HG03354 (cell line): ENCODE results near the gene RETREG1.

Experiments
- ATAC-seq: cut with Tn5 transposase; IDR thresholded peaks from one replicate; pipeline ENCODE4 v1.9.1; 2021; ENCODE audit warnings: mild to moderate bottlenecking; ENCODE audit not compliant: unreplicated experiment, poor library complexity, severe bottlenecking

Gene RETREG1

DNA sequence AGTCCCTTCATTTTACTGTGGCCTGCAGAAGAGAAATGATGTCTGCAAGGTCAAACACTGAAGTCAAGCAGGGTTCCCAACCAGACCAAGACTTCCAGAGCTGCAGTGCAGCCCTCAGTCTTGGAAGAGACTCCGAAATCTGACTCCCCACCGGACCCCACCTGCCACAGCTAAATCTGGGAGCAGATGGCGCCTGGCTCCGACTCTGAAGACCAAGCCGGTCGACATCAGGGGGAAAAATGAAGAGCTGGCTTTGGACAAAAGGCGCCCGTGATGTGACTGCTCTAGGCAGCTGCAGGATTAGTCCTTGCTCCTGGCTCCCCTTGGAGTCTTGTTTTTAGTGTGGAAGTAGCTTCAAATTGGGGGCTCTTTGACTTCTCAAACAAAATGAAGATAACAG lies 78.8 kb downstream of the RETREG1 start:
- ATAC-seq = no peak

DNA sequence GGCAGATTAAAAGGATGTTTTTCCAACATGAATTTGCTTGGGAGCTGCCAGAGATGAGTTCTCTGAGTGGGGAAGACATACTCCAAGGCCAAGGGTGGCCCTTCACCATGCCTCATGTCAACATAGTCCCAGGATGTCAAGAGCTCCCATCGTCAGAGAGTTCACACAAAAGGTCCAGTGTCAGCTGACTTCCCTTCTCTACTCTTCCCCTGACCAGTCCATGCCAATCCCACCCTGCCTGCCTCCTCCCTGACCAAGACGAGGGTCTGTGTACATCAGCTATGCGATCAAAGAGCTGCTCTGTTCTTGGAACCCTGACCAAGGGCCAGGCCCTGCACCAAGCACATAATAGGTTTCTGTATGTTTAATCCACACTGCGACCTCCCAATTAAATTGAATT lies 80.0 kb downstream of the RETREG1 start:
- ATAC-seq = no peak

DNA sequence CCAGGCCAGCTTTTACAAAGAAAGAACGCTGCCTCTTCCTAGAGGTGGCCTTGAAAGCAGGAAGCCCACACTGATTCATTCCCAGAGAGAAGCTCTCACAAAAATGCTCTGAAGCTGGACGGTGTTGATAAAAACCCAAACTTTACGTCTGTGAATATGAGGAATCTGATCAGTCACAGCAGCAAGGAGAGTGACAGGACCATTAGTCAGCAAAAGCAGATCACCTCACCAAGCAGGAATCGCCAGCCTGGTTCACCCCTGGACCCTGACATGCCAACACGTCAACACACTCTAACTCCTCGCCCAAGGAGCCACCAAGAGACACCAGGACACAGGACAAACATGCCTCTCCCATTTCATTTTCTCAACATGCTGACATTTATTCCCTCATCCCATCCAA lies 80.6 kb downstream of the RETREG1 start:
- ATAC-seq = no peak

DNA sequence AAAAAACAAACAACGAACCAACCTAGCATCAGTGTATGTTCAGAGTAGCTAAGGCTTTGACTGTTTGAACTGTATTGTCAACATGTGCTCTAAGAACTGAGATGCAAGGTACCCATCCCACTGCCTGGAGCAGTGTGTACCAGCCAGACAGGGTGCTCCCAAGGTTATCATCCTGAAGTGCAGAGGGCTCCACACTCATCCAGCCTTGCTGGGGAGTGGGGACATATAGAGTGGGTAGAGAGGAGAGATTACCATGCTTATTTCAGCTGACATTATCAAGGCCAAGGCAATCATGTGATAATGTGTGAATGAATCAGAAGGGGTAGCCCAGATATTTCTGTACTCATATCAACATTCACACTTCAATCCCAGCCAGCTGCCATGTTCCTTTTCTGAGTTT lies 82.5 kb downstream of the RETREG1 start:
- no peak for ATAC-seq

DNA sequence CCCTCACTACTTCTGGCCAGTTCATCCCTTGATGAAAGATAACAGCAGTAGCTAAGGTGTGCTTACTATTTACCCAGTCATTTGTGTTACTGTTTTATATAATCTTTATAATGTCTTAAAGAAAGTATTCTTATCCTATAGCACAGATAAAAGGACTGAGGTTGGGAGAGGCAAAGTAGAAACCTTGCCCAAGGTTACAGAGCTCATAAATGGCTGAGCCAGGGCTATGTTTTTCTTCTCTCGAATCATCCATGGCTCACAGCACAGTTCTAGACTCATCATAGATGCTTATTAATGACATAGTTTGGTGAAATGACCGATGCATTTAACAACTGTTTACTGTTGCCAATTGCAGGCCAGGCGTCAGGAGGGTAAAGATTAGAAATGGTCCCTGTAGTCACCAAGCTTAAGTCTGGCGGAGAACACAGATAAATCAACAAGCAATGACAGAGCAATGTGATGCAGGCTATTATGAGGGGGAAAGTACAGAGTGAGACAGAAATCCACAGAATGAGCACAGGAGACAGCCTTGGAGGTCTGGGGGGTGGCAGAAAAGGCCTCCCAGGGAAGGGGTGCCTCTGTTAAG lies 85.6 kb downstream of the RETREG1 start:
- ATAC-seq = no peak

DNA sequence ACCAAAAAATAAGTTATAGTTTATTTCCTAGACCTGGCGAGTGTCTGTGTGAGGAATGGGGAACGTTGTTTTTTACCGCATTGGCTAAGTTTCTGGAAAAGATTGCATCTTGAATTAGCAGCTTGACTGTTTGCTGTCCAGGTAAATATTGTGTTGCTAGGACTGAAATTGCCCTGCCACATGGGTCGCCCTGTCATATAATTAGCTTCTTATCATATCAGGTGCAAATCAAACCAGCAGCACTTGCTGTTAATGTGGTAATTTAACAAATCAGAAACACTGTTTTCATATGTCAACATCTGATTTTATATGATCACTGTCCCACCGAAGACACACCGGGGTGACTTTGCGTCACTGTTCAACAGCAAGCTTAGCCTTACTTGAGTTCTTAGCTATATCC lies 87.5 kb downstream of the RETREG1 start:
- no peak for ATAC-seq

DNA sequence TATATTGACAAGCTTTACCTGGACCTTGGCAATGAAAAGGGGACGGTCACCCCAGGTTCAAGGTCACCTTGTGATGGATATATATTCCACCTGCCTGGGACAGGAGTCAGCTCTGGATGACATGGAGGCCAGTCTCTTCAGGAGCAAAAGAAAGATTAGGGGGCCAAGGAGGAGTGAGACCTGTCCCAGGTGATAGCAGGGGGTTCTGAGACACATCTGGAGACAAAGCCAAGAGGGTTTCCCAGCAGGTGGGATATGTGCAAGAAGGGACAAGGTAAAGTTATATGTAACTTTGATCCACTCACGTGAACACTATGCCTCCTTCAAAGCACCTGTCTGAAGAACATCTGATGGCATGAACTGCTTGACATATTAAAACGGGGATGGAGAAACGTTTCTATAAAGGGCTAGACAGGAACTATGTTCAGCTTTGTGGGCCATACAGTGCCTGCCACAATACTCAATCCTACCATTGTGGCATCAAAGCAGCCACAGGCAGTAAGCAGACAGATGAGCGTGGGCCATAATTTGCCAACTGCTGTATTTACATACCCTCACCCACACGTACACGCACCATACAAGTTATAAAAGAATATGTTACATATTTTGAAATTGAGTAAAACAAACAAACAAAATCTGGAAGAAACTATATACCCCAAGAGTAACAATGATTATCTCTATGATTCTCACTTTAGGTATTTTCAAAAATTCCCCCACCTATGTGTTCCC lies 88.3 kb downstream of the RETREG1 start:
- ATAC-seq = no peak

DNA sequence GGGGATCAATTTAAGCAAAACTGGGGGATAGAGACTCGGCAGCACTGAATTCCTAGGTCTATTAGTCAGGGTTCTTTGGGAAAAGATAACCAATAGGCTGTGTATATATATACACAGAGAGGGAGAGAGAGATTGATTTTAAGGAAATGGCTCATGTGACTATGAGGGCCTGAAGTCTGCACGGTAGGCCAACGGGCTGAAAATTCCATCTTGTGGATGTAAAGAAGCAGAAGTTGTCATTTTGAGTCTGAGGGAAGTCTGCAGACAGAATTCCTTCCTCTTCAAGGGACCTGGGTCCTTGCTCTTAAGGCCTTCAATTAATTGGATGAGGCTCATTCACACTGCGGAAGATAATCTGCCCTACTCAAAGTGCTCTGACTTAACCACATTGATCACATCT lies 91.1 kb downstream of the RETREG1 start:
- ATAC-seq = no peak

DNA sequence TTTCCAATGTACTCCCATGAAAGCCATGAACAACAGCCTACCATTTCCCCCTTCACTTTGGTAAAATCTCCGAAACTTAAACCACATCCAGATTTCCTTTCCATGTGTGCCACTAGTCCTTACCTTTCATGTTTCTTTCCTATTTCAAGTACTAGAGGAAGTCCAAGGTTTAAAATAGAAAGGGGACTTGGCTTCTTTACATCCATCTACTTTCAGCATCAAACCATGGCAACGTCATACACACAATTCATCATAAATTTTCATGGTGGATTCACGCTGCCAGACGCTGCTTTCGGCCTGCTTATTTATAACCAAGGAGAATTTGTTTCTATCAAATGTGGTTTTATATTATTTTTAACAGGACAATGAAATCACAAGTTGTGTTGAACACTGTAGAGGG lies 92.5 kb downstream of the RETREG1 start:
- no peak for ATAC-seq

DNA sequence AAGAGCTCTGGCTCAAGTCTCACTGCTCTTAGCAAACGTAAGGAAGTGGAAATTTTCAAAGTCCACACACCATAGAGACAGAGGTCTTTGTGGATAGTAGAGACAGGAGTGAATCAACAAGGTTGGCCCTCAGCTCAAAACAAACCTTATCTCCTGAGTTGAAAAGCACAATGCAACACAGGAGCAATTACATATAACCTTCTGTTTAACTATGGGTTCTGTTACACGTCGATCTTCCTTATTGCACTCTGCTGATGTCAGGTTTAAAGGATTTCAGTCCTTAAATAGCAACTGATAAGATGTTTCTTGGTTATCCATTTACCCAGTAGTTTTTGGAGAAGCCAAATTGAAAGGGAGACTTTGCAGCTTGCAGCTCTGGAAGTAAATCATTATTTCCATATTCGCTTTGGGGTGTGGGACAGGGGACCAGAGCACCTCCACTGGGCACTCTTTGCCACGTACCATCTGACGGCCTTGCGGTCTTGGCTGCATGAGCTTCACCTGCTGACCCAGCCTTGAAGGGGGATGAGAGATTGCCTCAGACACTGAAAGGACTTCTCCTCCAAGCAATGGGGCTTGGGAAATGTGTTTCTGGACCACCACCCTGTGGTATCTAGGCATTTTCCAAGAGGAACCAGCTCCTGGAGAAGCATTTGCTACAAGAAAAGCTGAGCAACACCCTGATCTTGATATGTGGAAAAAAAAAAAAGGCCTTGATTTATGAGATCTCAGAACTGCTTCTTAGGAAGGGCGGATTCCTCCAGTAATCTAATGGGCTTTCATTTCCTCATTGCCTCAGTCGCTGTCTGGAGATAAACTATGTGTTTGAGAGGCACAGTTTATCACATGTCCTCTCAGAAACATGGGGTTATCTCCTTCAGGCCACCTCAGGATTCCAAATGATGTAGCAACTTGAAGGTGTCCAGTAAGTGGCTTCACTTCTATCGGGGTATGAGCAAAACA lies 95.0 kb downstream of the RETREG1 start:
- no peak for ATAC-seq

DNA sequence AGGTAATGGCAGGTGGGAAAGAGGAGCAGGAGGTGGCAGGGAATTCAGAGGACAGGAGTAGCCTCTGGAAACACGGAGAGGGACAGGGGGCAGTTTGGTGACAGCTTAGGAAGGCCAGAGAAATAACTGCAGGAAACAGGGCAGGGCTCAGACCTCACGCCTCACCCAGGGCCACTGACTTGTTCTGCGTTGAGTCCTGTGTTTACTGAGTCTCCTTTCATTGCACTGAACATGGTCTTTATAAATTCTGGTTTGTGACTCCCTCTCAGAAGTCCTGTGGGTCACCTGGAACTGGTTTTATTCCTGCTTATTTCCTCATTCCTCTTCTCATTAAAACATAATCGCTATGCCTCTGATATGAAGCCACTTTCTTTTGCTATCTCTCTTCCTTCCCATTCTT lies 96.0 kb downstream of the RETREG1 start:
- no peak for ATAC-seq

DNA sequence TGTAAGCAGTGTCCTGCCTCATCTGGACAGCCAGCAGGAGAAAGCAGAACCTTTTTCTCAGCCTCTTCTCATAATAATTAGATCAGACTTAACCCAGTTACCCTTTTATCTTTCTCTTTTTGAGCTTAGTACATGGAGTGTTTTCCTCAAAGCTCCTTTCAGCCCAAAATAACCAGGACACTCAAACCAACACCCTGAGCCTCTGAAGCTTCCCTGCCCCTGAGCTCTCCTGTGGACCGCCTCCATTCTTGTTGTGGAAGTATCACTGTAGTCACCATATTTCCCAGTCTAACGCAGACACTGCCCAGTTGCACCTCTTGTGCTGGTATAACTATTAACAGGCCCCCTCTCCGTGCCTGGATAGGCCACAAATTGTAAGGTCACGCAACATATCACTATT lies 97.4 kb downstream of the RETREG1 start:
- ATAC-seq = no peak

DNA sequence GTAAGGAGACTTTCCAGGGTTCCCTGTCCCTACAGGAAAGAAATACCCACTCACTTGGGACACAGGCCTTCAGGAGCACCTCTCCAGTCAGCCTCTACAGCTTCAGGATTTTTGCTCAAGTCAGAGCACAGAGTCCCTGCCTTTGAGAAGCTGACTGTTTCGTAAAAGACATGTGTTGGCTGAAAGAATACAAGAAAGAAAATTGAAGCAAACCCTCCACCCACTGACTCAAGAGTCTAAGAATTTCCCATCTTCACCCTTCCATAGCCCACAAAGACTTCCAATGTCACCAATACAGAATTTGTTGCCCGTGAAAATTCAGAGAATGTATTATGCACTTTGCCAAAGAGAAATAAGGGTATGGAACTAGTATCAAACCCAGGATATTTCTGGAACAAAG lies 98.2 kb downstream of the RETREG1 start:
- no peak for ATAC-seq

DNA sequence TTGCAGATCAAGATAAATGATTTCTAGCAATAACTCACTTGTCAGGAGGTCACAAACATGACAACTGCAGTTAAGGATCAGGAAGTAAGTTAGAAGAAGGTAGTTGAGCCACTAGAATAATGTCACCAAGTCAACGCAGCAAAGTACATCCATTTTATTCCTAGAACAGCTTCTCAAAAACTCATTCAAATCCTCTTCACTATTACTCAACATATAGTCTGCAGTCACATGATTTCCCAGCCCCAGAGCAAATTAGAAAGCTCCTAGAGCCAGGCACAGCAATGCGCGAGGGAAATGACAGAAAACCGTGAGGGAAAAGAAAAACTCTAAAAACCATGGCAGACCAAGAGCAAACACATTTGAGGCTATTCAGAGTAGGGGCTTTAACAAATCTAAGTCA lies 101.3 kb downstream of the RETREG1 start:
- no peak for ATAC-seq

DNA sequence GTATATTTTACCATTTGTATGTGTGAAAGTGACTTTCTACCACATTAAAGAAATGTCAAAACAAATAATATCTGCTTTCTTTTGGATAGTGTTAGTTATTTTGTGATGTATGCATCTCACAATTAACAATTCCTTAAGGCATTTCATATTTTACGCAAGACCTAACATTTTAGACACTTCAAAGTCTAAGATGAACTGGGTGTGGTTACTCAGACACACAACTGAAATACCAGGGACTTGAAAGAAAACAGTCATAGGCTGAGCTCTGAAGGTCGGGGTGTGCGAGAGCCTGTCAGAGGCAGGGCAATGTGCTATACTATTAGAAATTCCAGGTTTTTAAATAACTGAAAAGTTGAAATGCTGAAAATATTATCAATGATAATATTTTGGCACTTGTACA lies 106.7 kb downstream of the RETREG1 start:
- ATAC-seq = no peak

DNA sequence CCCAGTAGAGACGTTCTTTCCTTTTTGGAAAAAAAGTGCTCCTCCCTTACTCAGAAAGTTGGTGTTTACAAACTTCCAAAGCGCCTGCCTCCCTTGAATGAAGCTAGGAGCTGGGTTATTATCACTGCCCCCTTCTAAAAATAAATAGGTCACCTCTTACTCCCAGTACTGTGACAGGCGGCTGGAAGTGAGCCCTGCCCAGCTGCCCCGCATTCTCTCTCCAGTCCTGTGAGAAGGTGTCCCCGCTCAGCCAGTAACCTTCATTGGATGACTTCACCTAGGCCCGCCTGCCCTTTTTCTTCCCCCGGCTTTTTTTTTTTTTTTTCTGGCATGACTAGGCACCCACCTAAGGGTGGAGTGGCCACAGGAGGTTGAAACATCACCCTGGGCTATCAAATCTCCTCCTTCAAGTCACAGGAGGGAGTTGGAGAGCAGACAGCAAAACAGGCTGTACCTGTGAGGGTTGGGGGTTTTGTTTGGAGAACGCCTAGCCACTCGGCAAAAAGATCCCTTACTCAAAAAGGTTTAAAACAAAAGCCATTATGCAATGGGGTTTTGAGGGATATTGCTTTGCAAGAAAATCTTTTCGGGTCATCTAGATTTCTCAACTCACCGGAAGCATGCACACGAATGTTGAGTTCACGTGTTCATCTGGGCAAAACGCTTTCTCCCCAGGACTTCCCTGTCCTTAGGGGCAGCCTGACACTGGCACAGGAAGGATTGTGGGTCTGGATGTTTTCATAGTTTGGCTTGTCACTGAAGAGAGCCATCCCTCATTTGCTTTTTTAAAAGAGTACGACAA lies 107.9 kb downstream of the RETREG1 start:
- no peak for ATAC-seq

DNA sequence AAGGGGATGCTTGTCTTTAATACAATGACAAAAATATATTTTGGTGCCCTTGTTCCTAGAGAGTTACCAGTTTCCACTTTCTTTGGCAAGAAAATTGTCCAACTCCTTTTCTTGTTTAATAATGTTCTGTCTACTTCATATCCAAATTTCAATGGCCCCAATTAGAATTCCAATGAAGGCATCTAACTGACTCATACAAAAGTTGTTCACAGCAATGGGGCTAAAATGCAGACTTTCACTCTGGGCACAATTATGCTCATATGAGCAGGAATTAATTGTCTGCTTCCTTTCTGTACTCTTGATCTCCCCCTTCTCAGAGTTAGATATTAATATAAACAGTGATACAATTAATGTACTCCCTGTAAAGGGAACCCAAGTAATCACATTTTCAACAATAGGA lies 109.1 kb downstream of the RETREG1 start:
- no peak for ATAC-seq

DNA sequence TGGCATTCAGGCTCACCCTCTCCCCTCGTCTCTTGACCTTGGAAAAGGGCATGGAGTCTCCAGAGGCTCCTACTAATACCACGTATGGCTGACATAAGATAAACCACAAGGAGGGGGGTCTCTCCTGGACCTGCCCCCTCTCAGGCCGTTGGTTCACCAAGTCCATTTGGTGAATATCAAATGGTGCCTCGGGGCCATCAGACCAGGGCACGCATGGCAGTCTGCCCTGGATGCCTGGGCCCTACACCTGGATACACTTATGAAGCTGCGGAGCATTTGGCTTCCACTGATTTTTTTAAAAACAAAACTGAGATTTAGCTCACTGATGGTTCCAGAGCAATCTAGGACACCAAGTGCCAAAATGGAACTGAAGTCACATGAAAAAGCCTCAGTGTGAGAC lies 110.9 kb downstream of the RETREG1 start:
- ATAC-seq = no peak

DNA sequence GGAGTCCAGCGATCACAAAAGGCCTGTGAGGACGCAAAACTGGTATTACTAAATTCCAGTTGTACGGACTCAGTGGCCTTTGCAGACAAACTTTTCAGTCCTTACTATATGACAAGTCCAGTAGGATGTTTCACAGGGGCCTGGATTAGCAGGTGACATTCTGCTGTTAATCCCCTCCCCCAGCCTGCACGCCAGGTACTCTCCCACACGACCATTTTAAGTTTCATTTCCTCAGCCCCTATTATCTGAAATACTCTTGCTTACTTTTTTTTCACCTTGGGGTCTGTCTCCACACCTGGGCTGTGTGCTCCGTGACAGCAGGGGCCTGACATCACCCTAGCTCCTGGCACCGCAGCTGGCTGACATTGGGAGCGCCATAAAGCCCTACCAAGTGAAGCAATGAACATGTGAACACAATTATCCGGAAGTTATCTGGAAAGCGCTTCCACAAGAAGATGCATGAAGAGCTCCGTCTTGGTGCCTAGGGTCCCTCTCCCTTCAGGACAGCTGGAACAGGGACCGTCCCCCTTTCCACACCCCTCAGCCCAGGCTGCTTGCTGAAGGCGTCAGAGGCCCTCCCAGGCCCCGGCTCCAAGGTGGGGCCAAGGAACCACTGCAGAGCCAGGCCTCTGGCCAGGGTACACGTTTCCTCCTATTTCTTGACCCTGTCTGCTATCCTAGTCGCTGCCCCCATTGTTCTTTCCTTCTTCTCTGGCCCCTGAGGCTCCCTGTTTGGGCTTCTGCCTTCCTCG lies 111.5 kb downstream of the RETREG1 start:
- no peak for ATAC-seq
